Pancreas (tissue), 10 donors: Measurements from ENCODE around the gene COMTD1. TPM values are rescaled to one million over a fixed set of nuclear protein-coding genes. Genes with fewer than 3 reads are reported as not detected.

Experiments
- ATAC-seq, 4 donors: fragments of 200-7000 bp; cut with Tn5 transposase; one replicate each; pipeline versions ENCODE4 v1.8.0 to v1.9.1; 2020; ENCODE audit warnings: mild to moderate bottlenecking in 4 of 4, moderate library complexity in 4 of 4
- DNase-seq, 6 donors: peaks; one replicate each; pipeline ENCODE4 v3.0.0-alpha.2; 2020
- FAIRE-seq: peaks from 2 replicates; lab custom pipeline; 2012; peaks lifted over from hg19 to GRCh38; lab: Jason Lieb, UNC
- H3K27ac ChIP-seq, 4 donors: fragments of 200-600 bp; sonication (generic); 1 replicate in 3 of 4; 2 replicates in 1 of 4; pipeline versions ENCODE4 v1.5.0 to v1.8.0; 2020
- H3K27me3 ChIP-seq, 4 donors: fragments of 200-600 bp; one replicate each; pipeline ENCODE4 v1.8.0; 2021
- H3K36me3 ChIP-seq, 3 donors: fragments of 200-600 bp; sonication (generic) in 1 of 3; one replicate each; pipeline versions ENCODE4 v1.5.0 to v1.8.0; 2020 to 2021
- H3K4me1 ChIP-seq, 3 donors: fragments of 200-600 bp; one replicate each; pipeline ENCODE4 v1.8.0; 2021
- H3K4me3 ChIP-seq, 4 donors: fragments of 200-600 bp; sonication (generic) in 2 of 4; one replicate each; pipeline versions ENCODE4 v1.5.0 to v1.8.0; 2020 to 2021
- H3K9me3 ChIP-seq, 4 donors: fragments of 200-600 bp; one replicate each; pipeline ENCODE4 v1.8.0; 2021
- WGBS, 2 donors: extraction: QIAGEN DNeasy Blood & Tissue Kit; methylation state at CpG; one replicate each; pipeline ENCODE4 v1.1.7; 2013; 5-methylcytosine and 5-hydroxymethylcytosine counted together
- intact Hi-C, 3 donors: fragments of 100-400 bp; cut with DNase I; formaldehyde crosslinking; loops; one replicate each; pipeline versions ENCODE4 v1.11.1 to v1.14.2; 2022
- polyA plus RNA-seq, 2 donors: library from polyadenylated mRNA; stranded (reverse); fragments of 200-250 nt; gene quantifications; one replicate each; pipeline ENCODE4 v1.2.3, GENCODE V29; 2013
- total RNA-seq, 6 donors: library from RNA; stranded (reverse); fragmentation: NEBNext Ultra II Directional in 4 of 6; extraction: Animal tissue kit (Norgen Biotek cat#: 25700) in 4 of 6; gene quantifications; one replicate each; pipeline versions ENCODE4 v1.2.1 to v1.2.4, GENCODE V29; 2021 to 2023
- TF ChIP-seq, protein P1 (sequence below), 4 donors: fragments of 200-600 bp; sonication (generic) in 3 of 4; IDR thresholded peaks; one replicate each; pipeline versions ENCODE4 v1.5.0 to v1.8.0; 2021; ENCODE audit warnings: antibody characterized with exemption in 4 of 4
- donor health status: healthy with polysubstance abuse.
- donor health status: DM: no; HTN: no; CAD: no; lungs with moderate emphysema.
- donor health status: DM: no; HTN: no; CAD: no.
- donor health status: control.
- donor health status: control.
- donor health status: Bipolar disorder and iron deficiency.
- donor health status: DM: yes; HTN: yes; CAD: no.
- donor health status: DM: no; HTN: no; CAD: no.
- donor health status: DM: no; HTN: no; CAD: no.
- donor health status: DM: yes; HTN: yes; CAD: no.

The COMTD1 gene
- total and polyA plus RNA-seq, 8 donors, result 54.1 to 318 (median 72.5) TPM

DNA sequence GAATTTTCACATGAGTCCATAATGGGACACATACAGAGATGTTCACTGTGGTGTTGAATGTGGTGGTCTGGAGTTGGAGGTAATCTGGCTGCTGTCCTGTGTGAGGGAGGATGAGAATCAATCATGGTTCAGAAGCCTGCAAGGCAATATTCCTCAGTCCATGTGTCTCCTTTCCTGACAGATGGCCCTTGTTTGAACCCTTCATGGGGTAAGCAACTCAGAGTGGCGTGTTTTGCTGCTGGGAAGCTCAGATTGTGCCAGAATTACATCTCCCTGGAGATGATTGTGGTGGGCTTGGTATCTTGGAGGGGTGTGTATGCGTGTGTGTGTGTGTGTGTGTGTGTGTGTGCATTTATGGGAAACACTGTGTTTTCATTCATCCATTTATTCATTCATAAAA is 44.5 kb upstream of the COMTD1 start:
- no peak overlapping the region for H3K27ac ChIP-seq
- no peaks in the 10 kb centered on the region for H3K36me3 ChIP-seq
- no peak for FAIRE-seq
- no peak overlapping the region for H3K4me3 ChIP-seq
- H3K4me1 ChIP-seq, result no peaks in the 10 kb centered on the region
- no peak for ATAC-seq
- H3K9me3 ChIP-seq, result no peaks in the 10 kb centered on the region
- intact Hi-C loops, result no loop called here
- H3K27me3 ChIP-seq, result no peaks in the 10 kb centered on the region
- DNase-seq, result no peak
- WGBS, 2 donors, result 85 to 86% methylated on average over 2 of the region's 2 CpGs
- TF ChIP-seq, protein P1, sequence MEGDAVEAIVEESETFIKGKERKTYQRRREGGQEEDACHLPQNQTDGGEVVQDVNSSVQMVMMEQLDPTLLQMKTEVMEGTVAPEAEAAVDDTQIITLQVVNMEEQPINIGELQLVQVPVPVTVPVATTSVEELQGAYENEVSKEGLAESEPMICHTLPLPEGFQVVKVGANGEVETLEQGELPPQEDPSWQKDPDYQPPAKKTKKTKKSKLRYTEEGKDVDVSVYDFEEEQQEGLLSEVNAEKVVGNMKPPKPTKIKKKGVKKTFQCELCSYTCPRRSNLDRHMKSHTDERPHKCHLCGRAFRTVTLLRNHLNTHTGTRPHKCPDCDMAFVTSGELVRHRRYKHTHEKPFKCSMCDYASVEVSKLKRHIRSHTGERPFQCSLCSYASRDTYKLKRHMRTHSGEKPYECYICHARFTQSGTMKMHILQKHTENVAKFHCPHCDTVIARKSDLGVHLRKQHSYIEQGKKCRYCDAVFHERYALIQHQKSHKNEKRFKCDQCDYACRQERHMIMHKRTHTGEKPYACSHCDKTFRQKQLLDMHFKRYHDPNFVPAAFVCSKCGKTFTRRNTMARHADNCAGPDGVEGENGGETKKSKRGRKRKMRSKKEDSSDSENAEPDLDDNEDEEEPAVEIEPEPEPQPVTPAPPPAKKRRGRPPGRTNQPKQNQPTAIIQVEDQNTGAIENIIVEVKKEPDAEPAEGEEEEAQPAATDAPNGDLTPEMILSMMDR (IDR thresholded peaks at IDR 0.05), result no peak

DNA sequence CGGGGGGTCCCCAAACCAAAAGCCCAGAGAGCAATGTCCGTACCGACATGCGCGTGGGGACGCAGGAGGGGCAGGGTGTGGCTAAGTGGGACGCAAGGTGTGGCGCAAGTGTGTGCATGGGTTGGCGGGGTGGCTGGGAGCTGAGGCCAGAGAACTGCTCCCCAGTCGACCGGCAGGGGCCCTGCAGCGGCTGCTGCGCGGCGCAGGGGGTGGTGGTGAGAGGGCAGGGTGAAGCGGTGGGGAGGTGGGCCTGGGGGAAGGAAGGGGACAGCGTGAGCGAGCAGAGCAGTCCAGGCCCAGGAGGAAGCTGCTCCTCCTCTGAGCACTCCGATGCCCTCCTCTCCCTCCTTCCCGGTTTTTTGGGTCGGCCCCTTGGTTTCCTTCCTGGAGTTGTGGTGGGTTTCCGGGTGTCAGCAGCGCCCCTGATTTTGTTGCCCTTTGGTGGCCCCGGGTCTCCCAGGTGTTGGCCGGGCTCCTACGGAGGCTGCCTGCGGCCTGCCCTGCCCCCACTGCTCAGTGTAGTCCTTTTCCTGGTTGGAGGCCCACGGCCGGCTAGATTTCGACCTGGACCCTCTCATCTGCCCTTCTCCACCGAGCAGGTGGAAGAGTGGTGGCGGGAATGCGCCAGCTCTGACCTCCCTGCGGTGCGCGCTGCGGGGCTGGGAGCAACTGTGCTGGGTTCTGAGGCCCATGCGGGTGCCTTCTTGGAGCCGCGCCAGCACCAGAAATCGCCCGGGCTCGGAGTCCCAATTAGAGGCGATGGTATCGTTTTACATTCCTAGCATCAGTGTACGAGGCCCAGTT is 40.5 kb upstream of the COMTD1 start:
- H3K9me3 ChIP-seq, result no peaks in the 10 kb centered on the region
- ATAC-seq, result no peak
- no peak for FAIRE-seq
- H3K27me3 ChIP-seq, result no peaks in the 10 kb centered on the region
- DNase-seq, result peak in 1 of 6 donors; percentile 63
- no peaks in the 10 kb centered on the region for H3K4me1 ChIP-seq
- WGBS, 2 donors, result 88 to 89% methylated on average over 43 to 46 of the region's 46 CpGs
- no peaks in the 10 kb centered on the region for H3K36me3 ChIP-seq
- no peak overlapping the region for H3K4me3 ChIP-seq
- TF ChIP-seq, protein P1 (IDR thresholded peaks at IDR 0.05), result no peak
- H3K27ac ChIP-seq, result no peak overlapping the region
- intact Hi-C loops, result no loop called here

DNA sequence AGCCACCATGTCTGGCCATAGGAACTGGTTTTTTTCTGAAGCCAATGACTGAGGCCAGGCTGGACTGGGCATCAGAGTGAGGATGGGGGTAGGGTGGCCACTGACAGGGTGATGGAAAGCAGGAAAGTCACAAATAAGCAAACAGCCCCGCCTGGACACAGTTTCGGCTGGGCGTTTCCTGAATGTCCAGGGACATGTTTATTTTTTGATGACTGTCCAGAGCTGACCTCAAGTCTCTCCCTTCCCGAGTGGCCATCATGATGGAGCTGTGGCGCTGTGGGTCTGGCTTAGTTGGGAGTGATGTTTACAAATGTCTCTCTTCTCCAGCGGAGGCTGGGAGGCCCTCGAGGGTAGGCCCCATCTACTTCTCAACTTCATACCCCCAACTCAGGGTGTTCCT is 37.1 kb upstream of the COMTD1 start:
- intact Hi-C loops, result no loop called here
- Histone ChIP-seq H3K27me3 (no peaks in the 10 kb centered on the region), H3K4me1 (no peaks in the 10 kb centered on the region), H3K9me3 (no peaks in the 10 kb centered on the region), H3K4me3 (no peak overlapping the region), H3K36me3 (no peaks in the 10 kb centered on the region), H3K27ac (no peak overlapping the region)
- peak; percentile 32 to 73 (median 60) for ATAC-seq
- DNase-seq, result peak in 1 of 6 donors; percentile 36
- TF ChIP-seq, protein P1 (IDR thresholded peaks at IDR 0.05), result no peak
- no peak for FAIRE-seq
- 34 to 42% methylated on average over 7 of the region's 7 CpGs for WGBS, 2 donors

DNA sequence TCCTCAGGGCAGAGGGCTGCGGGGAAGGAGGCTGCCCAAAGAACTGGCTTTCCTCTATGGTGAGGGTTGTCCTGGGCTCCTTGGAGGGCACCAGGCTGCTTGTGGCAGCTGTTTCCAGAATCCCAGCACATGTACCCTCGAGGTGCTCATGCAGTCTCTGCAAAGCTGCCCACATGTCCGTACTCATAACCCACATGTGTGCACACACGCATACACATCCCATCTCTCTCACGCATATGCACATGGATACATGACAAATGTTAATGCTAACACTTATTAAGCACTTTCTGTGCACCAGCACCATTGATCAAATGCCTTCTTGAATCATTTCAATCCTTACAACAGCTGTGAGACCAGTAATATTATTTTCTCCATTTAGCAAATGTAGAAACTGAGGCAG is 36.3 kb upstream of the COMTD1 start:
- Histone ChIP-seq H3K36me3 (no peaks in the 10 kb centered on the region), H3K27me3 (no peaks in the 10 kb centered on the region), H3K9me3 (no peaks in the 10 kb centered on the region), H3K27ac (no peak overlapping the region), H3K4me3 (no peak overlapping the region), H3K4me1 (no peaks in the 10 kb centered on the region)
- intact Hi-C loops, result no loop called here
- DNase-seq (peak in 1 of 6 donors; percentile 8), FAIRE-seq (no peak), ATAC-seq (no peak)
- TF ChIP-seq, protein P1 (IDR thresholded peaks at IDR 0.05), result no peak
- 95% methylated on average over 5 of the region's 5 CpGs for WGBS, 2 donors

DNA sequence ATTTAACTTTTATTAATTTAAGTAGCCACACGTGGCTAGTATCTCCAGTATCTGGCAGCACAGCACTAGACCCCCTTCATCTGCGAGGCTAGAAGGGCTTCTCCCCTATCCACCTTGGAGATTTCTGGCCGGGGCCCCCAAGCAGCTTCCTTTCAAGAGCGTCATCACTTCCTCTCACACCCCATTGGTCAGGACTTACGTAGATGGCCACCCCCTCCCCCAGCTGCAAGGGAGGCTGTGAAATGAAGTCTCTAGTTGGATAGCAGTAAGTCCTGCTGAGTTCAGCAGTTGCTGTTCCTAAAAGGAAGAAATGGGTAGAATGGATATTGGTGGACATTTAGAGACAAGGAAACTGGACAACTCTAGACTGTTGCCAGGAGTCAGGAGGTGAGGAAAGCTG is 33.8 kb upstream of the COMTD1 start:
- H3K27ac ChIP-seq, result no peak overlapping the region
- H3K36me3 ChIP-seq, result no peaks in the 10 kb centered on the region
- no peaks in the 10 kb centered on the region for H3K9me3 ChIP-seq
- no peak overlapping the region for H3K4me3 ChIP-seq
- FAIRE-seq (no peak), ATAC-seq (no peak), DNase-seq (peak in 1 of 6 donors; percentile 26)
- WGBS, 2 donors, result 94 to 96% methylated on average over 5 of the region's 5 CpGs
- intact Hi-C loops, result no loop called here
- H3K27me3 ChIP-seq, result no peaks in the 10 kb centered on the region
- no peaks in the 10 kb centered on the region for H3K4me1 ChIP-seq
- TF ChIP-seq, protein P1 (IDR thresholded peaks at IDR 0.05), result no peak
